HepG2 (cell line): ENCODE data around the gene SHISA9. TPM values are rescaled to one million over a fixed set of nuclear protein-coding genes. Genes with fewer than 3 reads are reported as not detected.

ENCODE experiments used
- ATAC-seq: fragments of 200-7000 bp; cut with Tn5 transposase; 3 replicates; pipeline ENCODE4 v1.9.1; 2020; ENCODE audit warnings: mild to moderate bottlenecking, moderate library complexity
- BruUV-seq: library from RNA; stranded (reverse); fragments of 400-500 nt; replicated peaks from 2 replicates; lab custom pipeline; 2021; lab: Mats Ljungman, UMichigan
- CTCF ChIA-PET: fragments of 300-600 bp; formaldehyde crosslinking; extraction: SDS; loops from one replicate; lab custom pipeline; 2021; ENCODE audit warnings: low total read pairs, inconsistent platforms, low intra/inter-chr PET ratio; lab: Yijun Ruan, JAX
- POLR2A ChIA-PET: fragments of 350-600 bp; sonication (Branson Sonifier 250); formaldehyde crosslinking; loops from one replicate; lab custom pipeline; 2020; ENCODE audit warnings: antibody characterized with exemption, inconsistent platforms; lab: Yijun Ruan, JAX
- DNase-seq: peaks from one replicate; pipeline ENCODE4 v3.0.0-alpha.2; 2015; ENCODE audit warnings: low spot score
- FAIRE-seq: peaks from 3 replicates; lab custom pipeline; 2011; peaks lifted over from hg19 to GRCh38; lab: Jason Lieb, UNC
- H2AFZ ChIP-seq: one replicate; pipeline ENCODE4 v1.6.1; 2011; ENCODE audit warnings: low read length, inconsistent platforms
- H3K27ac ChIP-seq: fragments of 300-600 bp; 3 replicates; pipeline ENCODE4 v1.8.0; 2011; ENCODE audit warnings: mixed run types, mild to moderate bottlenecking, mixed read lengths, low read length, inconsistent platforms; ENCODE audit not compliant: insufficient read depth; ENCODE audit errors: extremely low read length
- H3K27me3 ChIP-seq, 2 experiments: fragments of 200-600 bp in 1 of 2; 2 replicates in 1 of 2; 3 replicates in 1 of 2; pipeline versions ENCODE4 v1.6.0 to v1.8.0; 2011; ENCODE audit warnings: low read length in 2 of 2, mild to moderate bottlenecking in 2 of 2, moderate library complexity in 2 of 2, inconsistent platforms in 1 of 2; ENCODE audit not compliant: insufficient read depth in 2 of 2, control insufficient read depth in 1 of 2
- H3K36me3 ChIP-seq, 2 experiments: fragments of 200-600 bp in 1 of 2; replicated peaks in 1 of 2; 2 replicates in 1 of 2; 3 replicates in 1 of 2; pipeline versions ENCODE4 v1.5.1 to v1.8.0; 2011; ENCODE audit warnings: low read length in 2 of 2, inconsistent platforms in 1 of 2; ENCODE audit not compliant: insufficient read depth in 2 of 2, control insufficient read depth in 1 of 2
- H3K4me1 ChIP-seq: 2 replicates; pipeline ENCODE4 v1.5.1; 2012; ENCODE audit warnings: low read length, inconsistent platforms; ENCODE audit not compliant: insufficient read depth
- H3K4me2 ChIP-seq: 2 replicates; pipeline ENCODE4 v1.6.0; 2011; ENCODE audit warnings: low read depth, low read length, inconsistent platforms
- H3K4me3 ChIP-seq, 3 experiments: fragments of 200-600 bp in 1 of 3; sonication (generic), shearing (Covaris generic) in 1 of 3; replicated peaks in 1 of 3; 2 replicates each; pipeline ENCODE4 v1.5.1; 2011 to 2016; ENCODE audit warnings: low read length in 3 of 3, inconsistent platforms in 2 of 3, low read depth in 2 of 3, mild to moderate bottlenecking in 2 of 3, control low read depth in 1 of 3, mixed read lengths in 1 of 3; ENCODE audit not compliant: insufficient read depth in 1 of 3
- H3K79me2 ChIP-seq: one replicate; pipeline ENCODE4 v1.6.1; 2011; ENCODE audit warnings: low read length, inconsistent platforms; ENCODE audit not compliant: insufficient read depth
- H3K9ac ChIP-seq: 2 replicates; pipeline ENCODE4 v1.6.0; 2011; ENCODE audit warnings: mild to moderate bottlenecking, low read depth, low read length, inconsistent platforms; ENCODE audit not compliant: insufficient read depth
- H3K9me3 ChIP-seq: 2 replicates; pipeline ENCODE4 v1.5.1; 2012; ENCODE audit warnings: mild to moderate bottlenecking, low read length
- H4K20me1 ChIP-seq: 2 replicates; pipeline ENCODE4 v1.6.0; 2011; ENCODE audit warnings: inconsistent platforms, mild to moderate bottlenecking, low read length, moderate library complexity; ENCODE audit not compliant: insufficient read depth
- DR1 ChIP-seq: sonication (generic); formaldehyde crosslinking; IDR thresholded peaks from 2 replicates; pipeline ENCODE4 v1.8.0; 2021; ENCODE audit warnings: mild to moderate bottlenecking, missing genetic modification reagents, inconsistent platforms
- FOXK2 ChIP-seq: fragments of 450-650 bp; IDR thresholded peaks from 2 replicates; pipeline ENCODE4 v1.6.1; 2016
- HNRNPUL1 ChIP-seq: fragments of 200-400 bp; formaldehyde crosslinking; IDR thresholded peaks from 2 replicates; pipeline ENCODE4 v1.6.1; 2017; ENCODE audit warnings: low read depth, mild to moderate bottlenecking, low read length, moderate library complexity
- PCBP1 ChIP-seq: fragments of 200-400 bp; formaldehyde crosslinking; IDR thresholded peaks from 2 replicates; pipeline ENCODE4 v1.6.1; 2017; ENCODE audit warnings: mild to moderate bottlenecking, low read depth, low read length, borderline replicate concordance
- PCBP2 ChIP-seq: fragments of 200-400 bp; formaldehyde crosslinking; optimal IDR thresholded peaks from 2 replicates; pipeline ENCODE3; 2018; ENCODE audit warnings: low read length, low read depth; ENCODE audit not compliant: poor library complexity, severe bottlenecking
- PHB2 ChIP-seq: fragments of 450-650 bp; IDR thresholded peaks from 2 replicates; pipeline ENCODE4 v1.6.1; 2018; ENCODE audit not compliant: partially characterized antibody
- TCF7 ChIP-seq: sonication (generic); IDR thresholded peaks from 2 replicates; pipeline ENCODE4 v1.6.1; 2016; ENCODE audit warnings: antibody characterized with exemption, low read depth
- ZMYM4 ChIP-seq: sonication (generic); formaldehyde crosslinking; IDR thresholded peaks from 2 replicates; pipeline ENCODE4 v1.8.1; 2023; ENCODE audit warnings: mild to moderate bottlenecking, missing genetic modification reagents
- ZNF331 ChIP-seq: sonication (generic); formaldehyde crosslinking; IDR thresholded peaks from 2 replicates; pipeline ENCODE4 v1.4.0; 2020; ENCODE audit warnings: missing genetic modification reagents
- WGBS: methylation state at CpG from one replicate; pipeline ENCODE4 v1.1.6; 2017; ENCODE audit warnings: low lambda C conversion rate; 5-methylcytosine and 5-hydroxymethylcytosine counted together
- in situ Hi-C: cut with HindIII; loops from 2 replicates; pipeline ENCODE4 v1.10.0; 2017; ENCODE audit warnings: low pct_unique_long_range_greater_than_20kb; ENCODE audit not compliant: extremely low pct_ligation_motif_present
- intact Hi-C: fragments of 100-400 bp; cut with micrococcal nuclease; formaldehyde crosslinking; loops from one replicate; pipeline ENCODE4 v1.10.0; 2022; ENCODE audit not compliant: unreplicated experiment
- polyA plus RNA-seq, 8 experiments: library from polyadenylated mRNA; depleted of rRNA in 3 of 8; stranded (reverse) in 7 of 8; unstranded in 1 of 8; fragments of >200 nt; fragmentation: Illumina TruSeq in 4 of 8; extraction: Trizol in 4 of 8; gene quantifications; 2 replicates each; pipeline versions ENCODE4 v1.2.1 to v1.2.3, GENCODE V29; 2011 to 2016; ENCODE audit warnings: low read depth in 4 of 8, missing spikeins in 1 of 8, mixed read lengths in 1 of 8; ENCODE audit not compliant: insufficient read depth in 1 of 8
- total RNA-seq, 5 experiments: library from RNA; depleted of rRNA; stranded (reverse); fragments of >200 nt; fragmentation: Illumina TruSeq; extraction: Trizol; gene quantifications; 2 replicates each; pipeline ENCODE4 v1.2.3, GENCODE V29; 2016; ENCODE audit warnings: low read depth in 1 of 5
- TF ChIP-seq, protein P1 (sequence below): sonication (generic); formaldehyde crosslinking; conservative IDR thresholded peaks from 2 replicates; pipeline ENCODE4 v1.8.1; 2023; ENCODE audit warnings: missing genetic modification reagents

SHISA9 gene
- total and polyA plus RNA-seq, 2 of the 13 experiments (the other 11 are each of a cell fraction or from before 2014, with no cell fraction given): 0.01 TPM; not detected in 1

DNA sequence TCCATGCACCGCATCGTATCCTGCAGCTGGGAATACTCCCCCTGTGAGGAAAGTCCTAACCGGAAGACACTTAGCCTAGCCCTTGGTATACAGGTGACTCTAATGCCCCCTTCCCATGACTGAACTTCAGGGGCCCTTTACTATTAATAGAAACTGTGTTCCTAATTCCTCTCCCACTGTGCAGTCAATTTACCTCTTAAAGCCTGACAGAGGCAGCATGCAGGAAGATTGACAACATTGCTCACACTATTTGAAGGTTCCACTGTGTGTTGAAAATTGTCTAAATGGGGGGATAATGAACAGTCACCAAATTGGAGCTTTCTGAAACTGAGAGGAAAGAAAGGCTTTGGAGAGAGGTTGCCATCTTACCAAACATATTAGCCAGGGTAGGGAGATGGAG is 222.6 kb downstream of the SHISA9 start:
- CTCF ChIA-PET: no interaction called here
- intact Hi-C loops (no loop called here), in situ Hi-C loops (no loop called here)
- POLR2A ChIA-PET: no interaction called here
- no peaks in the 10 kb centered on the region for H3K36me3 ChIP-seq
- no peak overlapping the region for H3K4me3 ChIP-seq
- no peak for ATAC-seq
- no peaks in the 10 kb centered on the region for H4K20me1 ChIP-seq
- TF ChIP-seq TCF7 (no peak), ZNF331 (CRISPR knock-in tag) (no peak), HNRNPUL1 (no peak)
- TF ChIP-seq, protein P1, sequence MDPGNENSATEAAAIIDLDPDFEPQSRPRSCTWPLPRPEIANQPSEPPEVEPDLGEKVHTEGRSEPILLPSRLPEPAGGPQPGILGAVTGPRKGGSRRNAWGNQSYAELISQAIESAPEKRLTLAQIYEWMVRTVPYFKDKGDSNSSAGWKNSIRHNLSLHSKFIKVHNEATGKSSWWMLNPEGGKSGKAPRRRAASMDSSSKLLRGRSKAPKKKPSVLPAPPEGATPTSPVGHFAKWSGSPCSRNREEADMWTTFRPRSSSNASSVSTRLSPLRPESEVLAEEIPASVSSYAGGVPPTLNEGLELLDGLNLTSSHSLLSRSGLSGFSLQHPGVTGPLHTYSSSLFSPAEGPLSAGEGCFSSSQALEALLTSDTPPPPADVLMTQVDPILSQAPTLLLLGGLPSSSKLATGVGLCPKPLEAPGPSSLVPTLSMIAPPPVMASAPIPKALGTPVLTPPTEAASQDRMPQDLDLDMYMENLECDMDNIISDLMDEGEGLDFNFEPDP (CRISPR knock-in tag): 0 out of 2 replicates have a peak, but pooled peaks have one; percentile 18
- no peak overlapping the region for H3K9ac ChIP-seq
- H3K27me3 ChIP-seq: no peaks in the 10 kb centered on the region; a peak in 1 of 5 replicates
- no TSS peak for BruUV-seq
- H3K9me3 ChIP-seq: no peaks in the 10 kb centered on the region
- DNase-seq: no peak
- no peaks in the 10 kb centered on the region for H3K79me2 ChIP-seq
- no peak overlapping the region for H3K27ac ChIP-seq
- no peak overlapping the region for H3K4me2 ChIP-seq
- H3K4me1 ChIP-seq: no peaks in the 10 kb centered on the region
- no peak overlapping the region for H2AFZ ChIP-seq
- no peak for FAIRE-seq
- WGBS: 65% methylated on average over 3 of the region's 3 CpGs

DNA sequence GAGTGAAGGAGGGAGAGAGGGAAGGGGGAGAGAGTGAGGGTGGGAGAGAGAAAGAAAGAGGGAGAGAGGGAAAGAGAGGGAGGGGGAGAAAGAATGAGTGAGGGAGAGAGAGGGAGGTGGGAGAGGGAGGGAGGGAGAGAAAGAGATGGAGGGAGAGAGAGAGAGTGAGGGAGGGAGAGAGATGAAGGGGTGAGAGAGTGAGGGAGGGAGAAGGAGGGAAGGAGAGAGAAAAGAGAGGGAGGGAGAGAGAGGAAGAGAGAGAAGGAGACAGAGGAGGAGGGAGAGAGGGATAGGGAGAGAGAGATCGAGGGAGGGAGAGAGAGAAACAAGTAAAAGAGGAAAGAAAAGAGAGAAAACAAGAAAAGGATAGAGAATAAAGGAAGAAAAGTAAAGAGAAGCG is 225.7 kb downstream of the SHISA9 start:
- Histone ChIP-seq H3K27ac (no peak overlapping the region), H3K4me1 (no peaks in the 10 kb centered on the region), H3K4me3 (no peak overlapping the region), H3K4me2 (no peak overlapping the region)
- ChIA-PET POLR2A (no interaction called here), CTCF (no interaction called here)
- peak; percentile 92 for TF ChIP-seq PCBP2
- peak; percentile 3; the same call in 1 of the 2 replicates for TF ChIP-seq FOXK2
- no peak for TF ChIP-seq DR1 (CRISPR knock-in tag)
- TF ChIP-seq PHB2: no peak
- no peak for TF ChIP-seq PCBP1
- no peak for TF ChIP-seq ZMYM4 (CRISPR knock-in tag)
- TF ChIP-seq, all 625 proteins: peak for 2
- BruUV-seq: no TSS peak
- Histone ChIP-seq H3K9ac (no peak overlapping the region), H3K9me3 (no peaks in the 10 kb centered on the region), H3K79me2 (no peaks in the 10 kb centered on the region), H2AFZ (no peak overlapping the region), H3K36me3 (no peaks in the 10 kb centered on the region), H3K27me3 (no peaks in the 10 kb centered on the region; a peak in 1 of 5 replicates), H4K20me1 (no peaks in the 10 kb centered on the region)
- WGBS: 12% methylated on average over 2 of the region's 2 CpGs
- ATAC-seq (no peak), FAIRE-seq (no peak), DNase-seq (no peak)
- in situ Hi-C loops: no loop called here
- intact Hi-C loops: no loop called here
